GM19023 (cell line): ENCODE measurements around the gene SRGAP3.
A peak's percentile ranks its signal among the peaks of the same experiment; 100 is the strongest.

Experiments
- ATAC-seq: cut with Tn5 transposase; IDR thresholded peaks from one replicate; pipeline ENCODE4 v1.9.1; 2021; ENCODE audit warnings: mild to moderate bottlenecking, moderate library complexity; ENCODE audit not compliant: unreplicated experiment

SRGAP3 gene

DNA sequence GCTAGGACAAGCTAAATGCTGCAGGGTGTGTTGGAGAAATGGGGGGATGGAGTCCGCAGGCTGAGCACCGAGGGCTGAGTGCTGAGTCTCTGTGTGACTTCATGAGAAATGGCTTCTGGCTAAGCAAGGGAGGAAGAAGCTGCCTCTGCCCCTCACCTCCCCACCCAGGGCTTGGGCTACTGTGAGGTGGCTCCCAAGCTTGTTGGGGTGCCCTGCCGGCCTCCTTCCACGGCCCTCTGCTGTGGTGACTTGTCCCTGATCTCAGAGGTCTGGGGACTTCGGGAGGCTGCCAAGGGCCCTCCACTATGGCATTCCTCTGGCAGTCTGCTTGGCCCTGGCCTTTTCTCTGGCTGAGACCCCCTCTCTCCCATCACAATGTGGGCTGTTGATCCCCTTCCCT, 256.1 kb downstream of the SRGAP3 start:
- no peak for ATAC-seq

DNA sequence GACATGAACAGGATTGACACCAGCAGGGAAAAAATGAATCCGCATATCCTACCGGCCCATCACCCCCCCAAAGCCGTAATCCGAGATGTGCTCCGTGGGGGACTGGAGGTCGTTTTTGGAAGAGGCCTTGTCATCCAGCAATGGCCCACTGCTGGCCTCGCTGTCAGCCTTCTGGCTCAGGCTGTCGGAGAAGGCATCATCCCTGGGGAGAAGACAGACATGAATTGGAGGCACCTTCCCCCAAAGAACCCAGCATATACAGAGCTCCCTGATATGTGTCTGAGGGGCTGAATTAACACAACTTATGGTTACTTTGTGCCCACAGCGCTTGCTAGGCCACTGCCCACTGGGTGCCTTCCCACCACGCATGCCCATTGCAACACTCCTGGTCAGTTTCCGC, 256.6 kb downstream of the SRGAP3 start:
- ATAC-seq: no peak

DNA sequence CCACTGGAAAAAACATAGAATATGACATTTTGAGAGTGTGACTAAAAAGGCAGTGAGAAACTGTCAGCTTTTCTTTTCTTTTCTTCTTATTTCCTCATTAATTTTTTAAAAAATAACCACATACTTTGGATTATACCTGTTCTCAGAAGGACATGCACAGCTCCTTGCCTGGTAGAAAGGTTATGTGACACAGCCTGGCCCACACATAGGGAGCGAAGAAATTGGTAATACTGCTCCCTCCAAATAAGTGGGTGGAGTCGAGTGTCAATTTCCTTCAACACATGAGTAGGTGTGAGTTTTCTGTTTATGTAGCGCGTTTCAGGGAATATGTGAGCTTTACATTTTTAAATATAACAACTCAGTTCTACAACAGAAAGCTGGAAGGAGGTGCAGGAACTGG, 257.2 kb downstream of the SRGAP3 start:
- ATAC-seq: no peak

DNA sequence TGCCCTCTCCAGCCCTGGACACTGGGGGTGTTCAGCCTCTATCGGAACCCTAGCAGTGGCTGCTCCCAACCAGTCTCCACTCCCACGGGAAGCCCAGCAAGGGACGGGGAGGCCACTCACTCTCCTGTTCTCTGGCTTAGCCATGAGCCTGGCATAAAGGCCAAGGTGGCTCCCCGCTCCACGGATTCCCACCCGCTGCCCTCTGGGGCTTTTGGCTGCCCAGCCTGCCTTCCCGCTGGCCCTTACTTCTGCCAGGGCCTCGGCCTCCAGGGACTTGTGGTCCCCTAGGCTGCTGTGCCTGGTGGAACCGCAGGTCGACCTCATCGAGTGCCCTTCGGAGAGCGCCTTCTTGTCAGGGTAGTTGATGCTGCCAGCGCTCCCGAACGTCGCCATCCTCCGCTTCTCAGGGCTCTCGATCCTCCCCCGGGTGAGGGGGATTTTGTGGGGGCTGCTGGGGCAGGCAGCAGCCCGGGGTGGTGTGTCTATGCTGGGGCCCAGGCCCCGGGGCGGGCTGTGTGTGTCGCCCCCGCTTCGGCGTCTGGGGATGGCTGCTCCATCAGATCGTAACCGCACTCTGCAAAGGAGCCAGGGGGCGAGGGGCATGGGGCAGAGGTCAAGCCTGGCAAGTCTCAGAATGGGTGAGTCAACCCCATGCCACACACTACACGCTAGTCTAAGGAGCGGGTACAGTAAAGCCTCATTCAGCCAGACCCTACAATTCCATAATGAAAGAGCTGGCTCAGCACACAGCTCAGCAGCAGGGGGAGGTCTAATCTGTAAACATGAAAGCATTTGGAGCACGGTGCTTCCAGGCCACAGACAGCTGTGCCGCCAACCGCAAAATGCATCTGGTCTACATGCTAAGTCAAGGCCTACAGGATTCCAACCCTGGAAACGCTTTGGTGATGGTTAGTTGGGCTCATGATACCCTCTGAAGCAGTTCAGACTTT, 258.9 kb downstream of the SRGAP3 start:
- no peak for ATAC-seq

DNA sequence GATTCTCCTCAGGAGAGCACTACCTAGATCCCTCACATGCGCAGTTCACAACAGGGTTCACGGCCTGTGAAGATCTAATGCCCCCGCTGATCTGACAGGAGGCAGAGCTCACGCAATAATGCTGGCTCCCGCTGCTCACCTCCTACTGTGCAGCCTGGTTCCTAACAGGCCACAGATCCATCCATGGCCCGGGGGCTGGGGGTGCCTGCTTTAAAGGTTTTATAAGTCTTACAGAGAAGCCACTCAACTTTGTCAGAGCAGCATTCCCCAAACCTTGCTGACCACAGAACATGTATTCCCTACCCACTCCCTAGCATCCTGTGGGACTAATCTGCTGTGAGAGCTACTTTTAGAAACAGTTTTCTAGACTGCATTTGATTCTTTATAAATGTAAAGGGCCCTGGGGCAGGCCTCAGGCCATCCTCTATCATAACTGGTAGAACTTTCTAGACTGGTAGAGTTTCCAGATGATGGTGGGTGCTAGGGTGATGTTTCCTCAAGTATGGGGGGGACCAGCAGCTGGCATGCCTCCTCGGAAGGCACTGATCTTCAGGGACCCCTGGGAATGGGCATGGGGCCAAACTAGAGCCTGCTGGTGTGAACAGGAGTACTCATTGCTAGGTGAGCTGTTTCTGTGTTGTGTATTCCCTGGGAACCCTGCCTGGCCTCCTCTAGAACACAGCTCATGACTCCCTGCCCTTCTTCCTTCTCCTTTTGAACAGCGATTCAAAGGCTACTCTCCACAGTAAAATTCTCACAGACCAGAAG, 260.5 kb downstream of the SRGAP3 start:
- no peak for ATAC-seq

DNA sequence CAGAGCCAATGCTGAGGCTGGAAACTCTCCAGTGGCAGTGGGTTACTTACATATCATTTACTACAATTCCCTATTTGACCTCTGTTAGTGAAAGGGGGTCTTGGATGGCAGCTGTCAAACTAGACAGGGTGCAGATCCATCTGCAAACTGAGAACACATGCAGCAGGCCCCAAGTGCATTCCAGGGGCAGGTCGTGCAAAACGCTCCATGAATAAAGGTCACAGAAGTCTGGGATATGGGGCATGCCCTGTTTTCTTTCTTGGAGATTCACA, 261.1 kb downstream of the SRGAP3 start:
- no peak for ATAC-seq

DNA sequence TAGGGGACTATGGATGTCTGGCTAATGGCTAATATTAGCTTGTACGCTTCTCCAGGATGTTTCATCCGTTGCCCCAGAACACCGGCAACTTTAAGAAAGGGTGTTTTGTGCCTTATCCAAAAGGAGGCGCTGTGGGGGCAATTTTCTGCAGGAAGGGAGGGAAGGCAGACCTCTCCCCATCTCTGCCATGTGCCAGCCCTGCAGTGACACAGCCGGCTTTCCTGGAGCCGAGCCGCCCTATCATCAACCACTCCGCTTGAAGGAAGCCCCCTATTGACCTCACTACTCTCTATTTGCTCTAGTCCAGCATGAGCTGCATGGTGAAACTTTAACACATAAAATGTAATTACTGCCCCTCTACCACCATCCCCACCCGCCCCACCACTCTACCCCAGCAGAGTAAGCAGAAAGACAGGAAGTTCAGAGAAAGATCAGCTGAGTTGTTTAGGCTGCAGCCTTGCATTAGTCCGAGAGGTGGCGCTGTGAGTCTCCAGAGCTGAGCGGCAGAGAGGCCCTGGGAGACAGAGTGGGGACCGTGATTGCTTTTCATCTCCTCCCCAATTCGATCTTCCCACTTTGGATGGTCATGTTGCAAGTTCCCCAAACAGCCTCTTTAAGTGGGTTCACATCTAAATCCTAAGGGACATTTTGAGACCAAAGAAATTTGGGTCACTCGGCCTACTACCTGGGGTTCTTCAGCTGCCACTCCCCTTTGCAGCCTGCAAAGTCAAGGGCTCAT, 261.6 kb downstream of the SRGAP3 start:
- peak; percentile 69 for ATAC-seq

DNA sequence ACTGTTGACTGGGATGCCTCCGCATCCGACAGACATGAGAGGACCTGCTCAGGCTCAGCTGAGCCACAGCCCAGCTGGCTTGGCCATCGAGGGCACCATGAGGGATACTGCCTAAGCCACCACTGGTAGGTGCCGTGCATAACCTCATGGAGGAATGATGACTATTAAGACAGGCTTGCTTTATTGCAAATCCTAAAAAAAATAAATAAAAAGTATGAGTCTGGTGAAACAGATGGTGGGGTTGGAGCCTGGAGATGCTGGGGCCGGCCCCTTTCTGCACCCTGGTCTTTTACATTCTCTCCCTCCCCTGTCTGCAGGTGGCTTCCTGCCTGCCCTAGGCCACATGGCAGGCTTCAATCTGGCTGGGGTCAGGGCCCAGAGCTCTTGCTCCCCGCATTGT, 262.2 kb downstream of the SRGAP3 start:
- ATAC-seq: no peak

DNA sequence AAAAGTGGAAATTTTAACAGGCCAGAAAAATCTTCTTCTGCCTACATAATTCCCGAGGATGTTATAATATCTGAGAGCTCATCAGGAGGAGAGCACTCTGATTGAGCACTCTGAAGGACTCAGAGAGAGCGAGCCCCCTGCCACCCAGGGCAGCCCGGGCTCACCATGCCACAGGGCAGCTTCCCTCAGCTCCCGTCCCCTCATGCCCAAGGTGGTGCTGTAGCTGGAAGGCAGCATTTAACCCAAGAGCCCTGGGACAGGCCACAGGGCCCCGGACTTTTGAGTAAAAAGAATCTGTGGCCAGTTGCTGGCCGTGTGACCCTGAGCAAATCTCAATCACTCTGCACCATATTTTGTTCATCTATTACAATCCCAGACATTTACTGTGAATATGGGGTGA, 262.7 kb downstream of the SRGAP3 start:
- no peak for ATAC-seq

DNA sequence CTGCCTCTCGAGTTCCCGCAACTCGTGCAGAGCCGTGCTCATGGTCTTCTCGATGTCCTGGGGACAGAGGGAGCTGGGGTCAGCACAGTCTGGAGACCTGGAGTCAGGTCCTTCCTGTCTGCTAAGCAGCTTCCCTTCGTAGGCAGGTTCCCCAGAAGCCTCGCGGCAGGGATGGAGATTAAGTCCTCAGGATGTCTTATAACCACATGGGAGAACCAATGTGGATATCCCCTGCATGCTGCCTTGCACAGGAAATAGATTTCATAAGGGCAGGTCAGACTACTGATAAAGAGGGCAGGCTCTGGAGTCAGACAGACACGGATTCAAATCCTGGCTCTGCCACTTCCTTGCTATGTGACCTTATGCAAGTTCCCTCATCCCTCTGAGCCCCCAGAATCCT, 263.6 kb downstream of the SRGAP3 start:
- no peak for ATAC-seq

DNA sequence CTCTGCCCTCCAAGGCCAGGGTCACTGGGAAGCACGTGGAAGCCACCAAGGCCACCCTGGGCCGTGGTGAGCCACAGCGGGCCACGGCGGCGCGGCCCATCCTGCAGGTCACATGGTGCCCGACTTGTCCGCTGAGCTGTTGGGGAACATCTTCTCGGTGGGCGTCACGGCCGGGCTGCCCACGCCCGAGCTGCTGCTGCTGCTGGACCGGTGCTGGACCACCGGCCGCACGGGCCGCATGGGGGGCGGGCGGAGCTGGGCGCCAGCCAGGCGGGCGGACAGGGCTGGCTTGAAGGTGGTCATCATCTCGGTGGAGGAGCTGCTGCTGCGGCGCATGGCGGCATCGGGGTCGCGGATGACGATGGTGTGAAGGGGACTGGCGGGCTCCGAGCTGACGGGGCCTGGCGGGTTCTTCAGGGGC, 264.0 kb downstream of the SRGAP3 start:
- ATAC-seq: no peak

DNA sequence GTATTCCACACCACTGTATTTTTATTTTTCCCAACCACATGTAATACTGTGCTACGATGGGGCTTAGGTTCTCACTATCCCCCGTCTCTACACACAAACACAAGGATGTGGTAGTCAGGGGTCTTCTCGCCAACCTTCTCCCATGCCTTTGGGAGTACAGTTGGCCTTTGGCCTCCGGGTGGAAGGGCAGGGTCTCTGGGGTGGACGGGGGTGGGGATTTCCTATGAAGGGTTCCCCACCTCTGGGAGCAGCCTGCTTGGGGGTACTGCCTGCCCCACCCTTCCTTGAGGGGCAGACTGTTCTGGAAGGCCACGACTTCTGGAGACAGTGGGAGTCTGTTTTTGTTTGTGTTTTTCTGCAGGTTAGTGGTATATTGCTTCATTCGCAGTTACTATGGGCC, 264.9 kb downstream of the SRGAP3 start:
- no peak for ATAC-seq

DNA sequence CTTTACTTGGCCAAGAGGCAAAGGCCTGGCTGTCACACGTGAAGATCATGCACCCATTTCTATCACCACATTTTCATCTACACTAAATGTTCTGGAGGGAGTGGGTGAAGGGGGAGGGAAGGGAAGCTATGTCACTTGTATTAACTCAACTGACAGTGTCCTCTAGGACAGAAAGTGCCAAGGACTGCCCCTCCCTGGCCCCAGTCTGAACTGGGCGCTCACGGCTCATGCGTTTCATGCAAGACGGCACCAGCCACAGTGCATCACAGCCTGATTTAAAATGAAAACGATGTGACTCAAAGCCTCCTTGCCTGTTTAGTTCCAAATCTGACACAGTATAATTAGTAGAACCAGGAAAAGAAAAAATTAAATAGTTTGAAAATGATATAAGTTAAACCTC, 265.4 kb downstream of the SRGAP3 start:
- ATAC-seq: no peak

DNA sequence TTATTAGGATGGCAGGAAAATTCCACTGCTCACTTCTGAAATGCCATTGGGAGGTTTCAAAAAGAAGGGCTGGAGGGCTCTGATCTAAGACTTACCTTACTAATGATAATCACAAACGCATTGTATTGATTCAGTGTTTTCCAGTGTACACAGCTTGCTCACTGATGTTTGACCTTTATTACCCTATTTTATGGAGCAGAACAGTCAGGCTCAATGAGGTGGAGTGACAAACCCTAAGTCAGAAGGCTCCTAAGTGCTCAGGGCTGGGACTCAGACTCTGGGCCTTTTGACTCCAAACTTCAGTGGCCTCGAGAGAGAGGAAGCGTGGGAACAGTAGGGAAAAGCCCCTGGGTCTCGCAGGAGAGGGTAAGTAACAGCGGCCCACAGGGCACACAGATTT, 265.9 kb downstream of the SRGAP3 start:
- ATAC-seq: no peak

DNA sequence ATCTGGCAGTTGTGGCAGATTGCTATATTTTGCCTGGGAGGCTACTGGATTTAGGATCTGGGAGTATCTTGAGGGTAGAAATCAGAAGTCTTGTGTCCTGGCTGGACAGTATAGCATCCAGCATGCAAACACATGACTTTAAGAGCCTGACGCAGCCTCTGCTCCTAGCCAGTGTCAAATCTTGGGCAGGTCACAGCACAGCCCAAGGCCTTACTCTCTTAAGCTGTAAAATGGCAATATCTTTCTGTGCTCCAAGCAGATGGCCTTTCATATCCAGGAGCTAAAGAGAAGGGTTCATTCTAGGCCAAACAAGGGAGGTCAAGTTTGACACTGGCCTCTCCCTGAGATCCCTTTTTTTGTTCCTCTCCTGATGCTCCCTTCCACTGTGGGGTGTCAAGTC, 266.4 kb downstream of the SRGAP3 start:
- ATAC-seq: no peak

DNA sequence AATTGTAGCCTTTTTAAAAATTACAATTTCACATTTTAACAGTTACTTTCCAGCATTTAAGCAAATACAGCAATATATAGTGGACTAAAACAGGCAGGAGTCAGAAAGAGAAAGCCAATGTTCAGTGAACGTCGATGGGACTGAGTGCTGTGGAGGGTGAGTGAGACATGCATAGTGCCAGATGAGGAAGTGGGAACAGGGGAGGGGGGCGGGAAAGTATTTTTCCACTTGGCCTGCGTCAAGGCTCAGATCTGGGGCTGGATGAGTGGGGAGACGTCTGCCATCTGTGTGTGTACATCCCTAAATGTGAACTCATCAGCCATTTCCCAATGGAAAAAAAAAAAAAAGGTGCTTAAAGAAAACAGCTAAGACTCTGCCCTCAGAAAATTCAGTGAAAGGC, 266.9 kb downstream of the SRGAP3 start:
- ATAC-seq: no peak

DNA sequence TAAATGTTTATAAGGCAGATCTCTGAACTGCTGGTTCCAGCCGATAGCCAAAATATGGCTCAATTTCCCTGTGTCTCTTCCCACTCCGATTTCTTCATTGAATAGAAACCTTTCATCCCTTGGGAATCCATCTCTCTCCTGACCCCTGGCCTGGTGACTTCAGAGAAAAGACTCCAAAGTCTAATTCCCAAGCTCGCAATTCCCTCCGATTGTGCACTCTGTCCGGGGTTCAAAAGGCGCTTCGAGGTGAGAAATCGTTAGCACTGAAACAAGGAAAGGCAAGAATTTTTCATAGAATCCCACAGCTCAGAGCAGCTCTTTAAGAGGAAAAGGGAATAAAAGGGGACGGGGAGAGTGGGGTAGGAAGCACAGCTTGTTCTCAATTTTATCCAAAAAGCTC, 267.7 kb downstream of the SRGAP3 start:
- no peak for ATAC-seq

DNA sequence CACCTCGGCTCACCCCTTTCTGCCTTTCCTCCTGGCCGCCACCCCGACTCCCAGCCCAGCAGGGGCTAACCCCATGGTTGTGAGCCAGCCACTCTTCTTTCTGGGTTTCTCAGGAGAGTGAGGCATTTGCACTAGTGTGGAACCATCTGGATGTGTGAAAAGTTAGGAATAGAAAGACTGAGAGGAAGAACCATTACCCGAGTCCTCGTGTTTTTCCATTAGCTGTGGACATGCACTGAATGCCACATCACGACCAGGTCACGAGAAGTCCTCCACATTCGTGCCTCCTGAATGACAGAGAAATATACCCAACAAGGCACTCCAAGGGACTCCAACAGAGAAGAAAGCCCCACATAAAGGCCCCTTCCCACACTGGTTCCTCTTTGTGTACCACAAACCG, 268.1 kb downstream of the SRGAP3 start:
- ATAC-seq: no peak

DNA sequence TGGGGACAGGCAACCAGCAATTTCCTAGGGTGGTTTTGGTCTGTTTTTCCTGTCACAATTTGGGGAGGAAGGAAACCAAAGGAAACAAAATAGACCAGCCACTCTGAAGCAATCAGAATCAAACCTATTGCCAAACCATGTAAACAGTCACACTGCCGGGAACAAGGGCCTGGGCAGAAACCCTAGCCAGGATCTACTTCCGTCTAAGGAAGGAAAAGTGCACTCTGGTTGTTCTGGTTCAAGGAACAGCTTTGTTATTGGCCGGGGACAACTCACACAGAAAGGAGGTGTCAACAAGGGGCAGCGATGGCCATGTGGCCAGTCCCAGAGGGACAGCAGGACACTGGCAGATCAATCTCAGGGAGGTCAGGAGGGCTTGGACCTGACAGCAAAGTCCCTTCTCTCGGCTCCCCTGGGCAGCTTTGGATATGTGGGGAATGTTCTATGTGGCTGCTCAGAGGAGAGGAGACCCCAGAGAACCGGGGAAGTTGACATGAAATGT, 268.6 kb downstream of the SRGAP3 start:
- ATAC-seq: no peak

DNA sequence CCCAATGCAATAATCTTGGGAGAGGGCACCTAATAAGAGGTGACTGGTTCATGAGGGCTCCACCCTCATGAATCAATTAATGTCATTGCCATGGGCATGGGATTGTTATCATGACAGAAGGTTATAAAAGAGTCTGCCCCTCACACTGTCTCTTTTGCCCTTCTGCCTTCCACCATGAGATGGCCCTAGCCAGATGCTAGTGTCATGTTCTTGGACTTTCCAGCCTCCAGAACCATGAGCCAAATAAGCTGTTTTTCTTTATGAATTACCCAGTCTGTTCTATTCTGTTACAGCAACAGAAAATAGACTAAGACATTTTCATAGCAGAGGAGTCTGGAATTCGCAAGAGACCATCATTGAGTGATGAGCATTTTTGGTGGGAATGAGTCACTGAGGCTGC, 270.2 kb downstream of the SRGAP3 start:
- no peak for ATAC-seq

DNA sequence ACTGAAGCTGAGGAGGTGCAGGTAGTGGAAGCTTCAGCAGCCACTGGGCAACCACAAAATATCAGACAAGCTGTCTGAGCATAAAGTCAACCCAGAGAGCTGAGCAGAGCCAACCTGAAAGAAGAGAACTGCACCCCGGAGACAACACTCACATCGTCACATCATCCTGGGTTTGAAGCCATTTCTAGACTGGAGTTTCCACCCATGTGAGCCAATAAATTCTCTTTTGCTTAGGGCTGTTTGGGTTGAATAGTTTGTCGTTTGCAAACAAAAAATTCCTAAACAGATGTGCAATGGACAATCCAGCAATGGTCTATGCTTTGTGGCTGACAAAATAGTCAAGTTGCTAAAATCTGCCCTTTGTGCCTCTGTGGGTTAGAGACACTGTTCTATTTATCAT, 270.9 kb downstream of the SRGAP3 start:
- no peak for ATAC-seq
